ENCODE data around the gene LRRC45.

LRRC45 gene

GRCh38 chr17:82049521-82049971 lies 26.4 kb downstream of the LRRC45 start:
- no peak for DNase-seq

- DNase-seq = no peak
These were observed 27.2 kb downstream of the LRRC45 start for GRCh38 chr17:82050152-82050760.

- DNase-seq = no peak
These were observed 27.9 kb downstream of the LRRC45 start for GRCh38 chr17:82050761-82051641.

- peak in 48 of 51 donors; percentile 8 to 86 (median 60) for DNase-seq
These were observed 28.9 kb downstream of the LRRC45 start, which contains the start of the genes GPS1 and RFNG for GRCh38 chr17:82051776-82052637. TSS of gene GPS1 (plus strand) at chr17:82051898. CDS start at chr17:82051932, 34 bp downstream. TSS of gene RFNG (minus strand) at chr17:82051811. CDS start at chr17:82051766, 45 bp downstream.

GRCh38 chr17:82052638-82053059 lies 29.5 kb downstream of the LRRC45 start:
- no peak for DNase-seq

- DNase-seq = no peak
These were observed 30.0 kb downstream of the LRRC45 start for GRCh38 chr17:82053130-82053529.

- no peak for DNase-seq
These were observed 30.6 kb downstream of the LRRC45 start for GRCh38 chr17:82053556-82054263.

- no peak for DNase-seq
These were observed 31.4 kb downstream of the LRRC45 start for GRCh38 chr17:82054351-82055022.

GRCh38 chr17:82055023-82055964 lies 32.2 kb downstream of the LRRC45 start:
- no peak for DNase-seq

GRCh38 chr17:82055965-82056728 lies 33.0 kb downstream of the LRRC45 start:
- no peak for DNase-seq

- no peak for DNase-seq
These were observed 33.9 kb downstream of the LRRC45 start for GRCh38 chr17:82056729-82057621.

GRCh38 chr17:82058230-82058854 lies 35.2 kb downstream of the LRRC45 start:
- DNase-seq = no peak

- no peak for DNase-seq
These were observed 35.7 kb downstream of the LRRC45 start for GRCh38 chr17:82058855-82059249.

- DNase-seq = no peak
These were observed 36.3 kb downstream of the LRRC45 start for GRCh38 chr17:82059272-82060000.

- DNase-seq = no peak
These were observed 36.9 kb downstream of the LRRC45 start for GRCh38 chr17:82060001-82060380.

GRCh38 chr17:82060614-82061013 lies 37.5 kb downstream of the LRRC45 start:
- no peak for DNase-seq

Measured in hypothalamus (tissue), 51 donors.